CD4-positive, alpha-beta T cell treated with Interleukin-6 at 100 ng/mL for 8 hours (primary cell): Measurements from ENCODE around the gene PAN3.

Experiments used
- DNase-seq: peaks from one replicate; pipeline ENCODE4 v3.0.0-alpha.2; 2020; ENCODE audit warnings: mixed read lengths, low spot score

Gene PAN3

GRCh38 chr13:28220166-28220565 lies 81.8 kb downstream of the PAN3 start:
- no peak for DNase-seq

DNA sequence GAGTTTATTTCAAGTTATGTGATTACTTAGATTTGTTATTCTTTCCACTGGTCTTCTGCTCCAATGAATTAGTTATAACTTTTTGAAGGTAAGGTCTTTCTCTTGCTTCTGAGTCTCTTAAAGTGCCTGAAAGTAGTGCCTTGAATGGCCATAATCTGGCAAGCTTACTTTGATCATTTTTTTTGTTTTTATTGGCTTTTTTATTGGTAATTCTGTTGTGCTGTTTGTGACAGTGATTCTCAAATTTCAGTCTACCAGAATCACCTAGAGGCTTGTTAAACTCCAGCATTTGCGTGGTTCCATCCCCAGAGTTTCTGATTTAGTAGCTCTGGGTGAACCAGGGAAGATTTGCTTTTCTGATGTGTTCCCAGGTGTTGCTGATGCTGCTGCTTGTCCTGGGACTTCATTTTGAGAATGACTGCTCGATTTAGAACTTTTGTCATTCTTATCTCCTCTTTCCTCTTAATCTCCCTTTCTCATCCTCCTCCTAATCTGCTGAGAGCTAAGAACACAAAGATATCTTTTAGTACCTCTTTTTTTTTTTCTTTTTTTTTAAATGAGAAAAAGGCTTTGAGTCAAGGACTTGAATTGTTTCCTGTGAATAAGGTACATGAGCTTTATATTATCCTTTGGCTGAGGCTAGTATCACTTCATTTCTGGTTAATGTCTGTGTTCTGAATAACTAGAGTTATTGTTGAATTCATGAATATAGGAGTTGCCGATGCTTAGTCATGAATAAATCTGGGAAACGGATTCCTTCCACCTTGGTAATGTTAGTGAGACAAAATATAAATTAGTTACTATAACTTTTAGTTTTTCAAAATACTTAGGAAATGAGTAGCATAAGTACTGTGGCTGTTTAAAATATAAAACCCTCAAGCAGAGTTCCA lies 91.4 kb downstream of the PAN3 start:
- no peak for DNase-seq

GRCh38 chr13:28231642-28232041 lies 93.3 kb downstream of the PAN3 start:
- DNase-seq, result no peak

GRCh38 chr13:28237944-28238343 lies 99.6 kb downstream of the PAN3 start:
- DNase-seq, result no peak

GRCh38 chr13:28239374-28239773 lies 101.0 kb downstream of the PAN3 start:
- DNase-seq, result no peak

- DNase-seq, result no peak
Measured at GRCh38 chr13:28245465-28245864, 107.1 kb downstream of the PAN3 start.

- DNase-seq, result no peak
Measured at GRCh38 chr13:28246891-28247290, 108.5 kb downstream of the PAN3 start.

DNA sequence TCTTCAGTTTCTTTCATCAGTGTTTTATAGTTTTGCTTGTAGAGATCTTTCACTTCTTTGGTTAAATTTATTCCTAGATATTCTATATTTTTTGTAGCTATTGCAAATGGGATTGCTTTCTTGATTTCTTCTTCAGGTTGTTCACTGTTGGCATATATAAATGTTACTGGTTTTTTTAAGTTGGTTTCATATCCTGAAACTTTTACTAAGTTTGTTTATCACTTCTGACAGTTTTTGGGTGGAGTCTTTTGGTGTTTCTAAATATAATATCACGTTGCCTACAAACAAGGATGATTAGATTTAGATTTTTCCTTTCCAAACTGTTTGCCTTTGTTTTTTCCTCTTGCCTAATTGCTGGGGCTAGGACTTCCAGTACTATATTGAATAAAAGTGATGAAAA lies 109.7 kb downstream of the PAN3 start:
- no peak for DNase-seq

- DNase-seq, result no peak
Measured at GRCh38 chr13:28250542-28250941, 112.2 kb downstream of the PAN3 start.

DNA sequence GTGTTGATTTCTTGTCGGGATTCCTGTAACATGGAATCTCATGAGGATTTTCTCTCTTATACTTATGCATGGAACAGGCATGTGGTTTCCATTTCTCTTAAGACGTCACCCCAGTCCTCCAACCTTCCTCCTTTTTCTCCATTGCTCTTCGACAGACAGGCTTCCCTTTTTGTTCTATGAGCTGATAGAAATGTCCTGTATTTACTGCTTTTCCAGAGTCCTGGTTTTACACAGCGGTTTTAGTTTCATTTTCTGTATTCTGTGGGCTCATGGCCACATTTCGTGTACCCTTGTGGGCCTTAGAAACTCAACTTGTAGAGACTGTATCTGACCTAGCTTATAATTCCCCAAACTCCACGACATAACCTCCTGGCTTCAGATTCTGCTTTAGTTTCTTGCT lies 113.1 kb downstream of the PAN3 start:
- no peak for DNase-seq

DNA sequence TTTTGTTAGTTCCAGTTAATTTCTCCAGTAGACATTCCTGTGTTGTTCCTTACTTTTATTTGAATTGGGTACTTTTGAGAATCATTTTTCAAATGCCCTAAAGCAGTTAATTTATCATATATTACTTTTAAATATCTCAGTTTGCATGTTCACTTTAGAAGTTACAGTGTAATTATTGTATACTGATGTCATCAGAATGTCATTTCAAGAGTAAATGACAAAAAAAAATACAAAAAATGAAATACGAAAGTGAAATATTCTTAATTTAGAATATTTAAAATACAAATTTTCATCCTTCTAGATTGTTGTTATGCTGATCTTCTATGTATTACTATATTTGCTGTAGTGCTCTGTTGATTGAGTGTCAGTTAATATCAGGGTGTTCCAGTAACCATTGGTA lies 114.2 kb downstream of the PAN3 start:
- DNase-seq, result no peak

DNA sequence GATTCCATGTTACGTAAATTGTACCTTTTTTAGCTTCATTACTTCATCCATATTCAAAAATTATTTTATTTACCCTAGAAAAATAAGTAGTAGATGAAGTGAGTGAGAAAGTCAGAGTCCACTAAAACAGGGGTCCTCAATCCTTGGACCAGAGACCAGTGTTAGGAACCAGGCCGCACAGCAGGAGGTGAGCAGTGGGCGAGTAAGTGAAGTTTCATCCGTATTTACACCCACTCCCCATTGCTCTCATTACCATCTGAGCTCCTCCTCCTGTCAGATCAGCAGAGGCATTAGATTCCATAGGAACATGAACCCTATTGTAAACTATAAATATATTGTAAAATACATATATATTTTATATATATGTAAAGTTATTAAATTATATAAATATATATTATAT lies 119.0 kb downstream of the PAN3 start:
- no peak for DNase-seq

DNA sequence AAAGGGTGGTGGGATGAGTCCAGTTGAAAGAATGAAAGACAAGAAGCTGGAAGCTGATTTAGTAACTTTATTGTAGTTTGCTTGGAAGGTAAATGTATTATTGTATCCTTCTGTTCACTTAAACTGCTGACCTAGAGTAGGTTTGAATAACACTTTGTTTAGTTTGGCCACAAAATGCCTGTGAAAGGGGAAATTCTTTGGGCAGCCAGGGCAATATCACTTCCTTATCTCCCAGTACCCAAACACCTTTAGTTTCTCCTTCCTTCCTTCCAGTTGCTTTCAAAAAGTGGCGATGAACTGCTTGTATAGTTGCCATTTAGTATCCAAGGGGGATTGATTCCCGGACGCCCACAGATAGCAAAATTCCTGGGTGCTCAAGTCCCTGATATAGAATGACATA lies 120.1 kb downstream of the PAN3 start:
- DNase-seq, result no peak

DNA sequence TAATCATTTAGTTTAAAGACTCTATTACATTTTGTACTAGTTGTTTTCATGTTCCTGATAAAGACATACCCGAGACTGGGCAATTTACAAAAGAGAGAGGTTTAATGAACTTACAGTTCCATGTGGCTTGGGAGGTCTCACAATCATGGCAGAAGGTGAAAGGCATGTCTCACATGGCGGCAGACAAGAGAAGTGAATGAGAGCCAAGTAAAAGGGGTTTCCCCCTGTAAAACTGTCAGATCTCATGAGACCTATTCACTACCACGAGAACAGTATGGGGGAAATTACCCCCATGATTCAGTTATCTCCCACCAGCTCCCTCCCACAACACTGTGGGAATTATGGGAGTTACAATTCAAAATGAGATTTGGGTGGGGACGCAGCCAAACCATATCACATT lies 129.2 kb downstream of the PAN3 start:
- DNase-seq, result no peak

GRCh38 chr13:28268800-28269223 lies 130.5 kb downstream of the PAN3 start:
- DNase-seq, result no peak

DNA sequence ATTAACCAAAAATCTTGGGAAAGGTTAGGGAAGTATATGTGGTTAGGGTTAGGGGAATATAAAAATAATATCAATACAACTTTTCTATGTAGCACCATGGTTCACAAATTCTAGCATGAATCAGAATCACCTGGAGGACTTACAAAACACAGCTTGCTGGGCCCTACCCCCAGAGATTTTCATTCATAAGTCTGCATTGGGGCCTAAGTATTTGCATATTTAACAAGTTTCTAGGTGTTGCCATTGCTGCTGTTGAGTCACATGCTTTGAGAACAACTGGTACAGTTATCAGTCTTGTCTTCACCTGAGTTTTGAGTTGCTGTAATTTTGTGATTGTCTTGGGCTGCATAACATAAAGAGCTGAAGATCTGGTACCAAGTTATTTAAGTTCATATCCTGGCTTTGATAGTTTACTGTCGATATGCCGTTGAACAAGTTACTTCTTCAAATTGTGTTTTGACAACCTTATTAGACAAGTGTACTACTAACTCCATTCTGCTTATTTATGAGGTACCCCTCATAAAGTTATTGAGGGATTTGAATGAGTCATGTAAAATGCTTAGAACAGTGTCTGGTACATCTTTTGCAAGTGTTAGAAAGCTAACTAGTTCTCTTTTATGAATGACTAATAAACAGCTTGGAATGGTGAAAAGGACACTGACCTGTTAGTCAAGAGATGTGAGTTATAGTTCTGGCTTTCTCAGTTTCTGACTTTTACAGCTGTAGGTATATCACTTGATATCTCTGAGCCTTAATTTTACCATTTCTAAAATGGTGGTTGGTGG lies 132.9 kb downstream of the PAN3 start:
- no peak for DNase-seq

GRCh38 chr13:28273919-28274318 lies 135.6 kb downstream of the PAN3 start:
- no peak for DNase-seq

DNA sequence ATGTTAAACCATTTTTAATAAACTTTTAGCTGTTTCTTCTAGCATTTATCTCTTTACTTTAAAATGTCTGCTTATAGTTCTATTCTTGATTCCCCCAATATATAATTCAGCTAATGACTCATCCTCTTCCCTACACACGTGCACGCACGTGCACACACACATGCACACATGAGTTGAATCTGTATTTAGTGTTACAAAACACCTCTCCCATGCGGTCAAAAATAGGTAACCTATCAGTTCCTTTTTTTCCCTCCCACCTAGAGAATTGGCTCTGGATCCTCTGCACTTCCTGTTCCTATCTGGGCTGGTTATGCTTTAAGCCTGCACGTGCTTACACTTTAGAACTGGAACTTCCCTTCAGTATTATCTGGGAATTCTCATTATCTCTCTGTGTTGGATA lies 144.1 kb downstream of the PAN3 start:
- no peak for DNase-seq

DNA sequence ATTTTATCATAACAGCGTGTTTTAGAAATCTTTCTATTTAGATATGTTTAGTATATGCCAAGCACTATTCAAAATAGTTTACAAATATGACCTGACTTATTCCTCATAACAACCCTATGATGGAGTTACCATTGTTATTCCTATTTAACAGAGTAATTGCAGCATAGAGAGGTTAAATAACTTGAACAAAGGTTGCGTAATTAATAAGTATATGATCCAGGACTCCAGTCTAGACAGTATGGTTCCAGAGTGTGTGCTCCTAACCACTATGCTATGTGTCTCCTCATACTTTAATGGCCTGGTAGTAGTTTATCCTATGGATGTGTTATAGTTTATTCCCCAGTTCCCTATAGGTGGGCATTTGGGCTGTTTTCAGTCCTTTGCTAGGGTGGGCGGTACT lies 145.3 kb downstream of the PAN3 start:
- no peak for DNase-seq

DNA sequence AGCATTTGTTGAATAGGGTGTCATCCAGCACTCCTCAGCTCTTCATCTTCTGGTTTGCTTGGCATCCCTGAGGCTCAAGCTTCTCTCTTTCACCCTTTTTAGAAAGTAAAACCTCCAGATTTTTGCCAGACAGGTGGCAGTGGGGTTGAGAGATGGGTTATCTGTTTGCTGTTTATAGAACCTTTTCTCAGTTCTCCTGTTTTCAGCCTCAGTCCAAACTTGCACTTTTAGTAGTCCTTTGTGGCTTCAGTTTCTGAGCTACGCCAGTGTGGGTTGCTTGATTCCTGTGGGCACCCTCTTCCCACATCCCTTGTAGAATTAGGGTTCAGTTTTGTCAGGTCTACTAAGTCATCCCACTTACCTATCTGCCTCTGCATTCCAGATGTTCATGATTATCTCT lies 147.9 kb downstream of the PAN3 start:
- no peak for DNase-seq

- DNase-seq, result no peak
Measured at GRCh38 chr13:28297341-28297740, 159.0 kb downstream of the PAN3 start.

DNA sequence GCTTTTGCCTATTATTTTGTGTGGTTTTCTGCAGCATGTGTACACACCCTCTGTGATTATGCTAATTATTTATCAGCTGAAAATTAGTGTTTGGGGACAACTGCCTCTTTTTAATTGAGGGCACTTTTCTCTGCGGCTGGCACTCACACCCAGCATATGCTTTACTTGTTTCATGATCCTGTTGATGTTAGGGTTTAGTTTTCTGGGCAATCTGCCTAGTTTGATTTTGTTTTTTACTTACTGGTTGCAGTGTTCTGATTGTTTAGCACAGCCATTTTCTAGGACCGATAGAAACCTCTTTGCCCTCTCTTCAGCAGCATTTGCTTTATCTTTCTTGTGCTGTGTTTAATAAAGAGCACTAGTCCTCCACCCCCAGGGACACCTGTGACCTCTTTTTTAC lies 161.6 kb downstream of the PAN3 start:
- no peak for DNase-seq

DNA sequence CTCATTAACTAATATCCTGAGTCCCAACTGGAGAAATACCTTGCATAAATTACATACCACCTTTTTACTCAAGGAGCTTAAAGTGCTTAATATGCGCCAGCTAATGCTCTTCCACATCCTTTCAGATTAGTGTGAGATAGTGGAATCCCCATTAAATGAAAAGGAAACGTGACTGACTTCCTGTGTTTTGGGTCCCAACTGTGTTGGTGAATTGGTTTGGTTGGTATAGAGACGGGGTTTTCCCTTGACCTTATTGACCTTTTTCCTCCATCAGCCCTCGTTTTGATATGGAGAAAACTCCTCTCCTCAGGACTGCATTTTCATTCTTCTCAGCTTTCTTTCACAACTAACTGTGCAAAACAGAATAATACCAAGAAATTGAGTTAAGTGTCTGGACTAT lies 163.5 kb downstream of the PAN3 start:
- DNase-seq, result no peak
